ENCODE data around the gene TEX30. TPM values are rescaled to one million over a fixed set of nuclear protein-coding genes. Genes with fewer than 3 reads are reported as not detected.
"Not testable (repeated sequence)": the region's sequence is repeated elsewhere in the genome, so short reads cannot be mapped to it uniquely, and the experiment has no call there.

TEX30 gene
- total RNA-seq, 2 experiments from 2014 or later: 67.1 to 69.1 TPM

DNA sequence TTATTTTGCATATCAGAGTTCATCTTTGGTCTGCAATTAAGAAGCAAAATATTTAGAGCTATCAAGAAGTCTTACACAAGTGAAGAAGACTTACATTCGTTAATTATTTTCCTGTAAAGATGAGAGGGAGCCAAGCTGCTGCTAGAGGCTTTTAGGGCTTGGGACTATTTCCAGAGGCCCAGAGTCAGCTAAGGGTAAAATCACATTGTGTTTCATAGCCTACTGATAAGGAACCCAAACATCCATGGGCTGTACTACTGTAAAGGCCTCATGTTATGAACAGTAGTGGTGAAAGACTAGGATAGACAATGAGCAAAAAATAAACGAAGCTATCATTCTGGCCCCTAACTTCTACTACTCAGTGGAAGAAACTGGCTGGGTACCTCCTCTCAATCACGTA is 10.9 kb upstream of the TEX30 start:
- ChIA-PET POLR2A (interaction anchor here (0.8 kb wide), 1 partner anchor 11 kb away, joined by 4 read pairs; the partner anchor contains the start of gene TEX30), CTCF (interaction anchor here (2.0 to 2.4 kb wide), 2 partner anchors 11 to 16 kb away, joined by 5 to 10 read pairs; partner anchors contain the start of gene TEX30)

DNA sequence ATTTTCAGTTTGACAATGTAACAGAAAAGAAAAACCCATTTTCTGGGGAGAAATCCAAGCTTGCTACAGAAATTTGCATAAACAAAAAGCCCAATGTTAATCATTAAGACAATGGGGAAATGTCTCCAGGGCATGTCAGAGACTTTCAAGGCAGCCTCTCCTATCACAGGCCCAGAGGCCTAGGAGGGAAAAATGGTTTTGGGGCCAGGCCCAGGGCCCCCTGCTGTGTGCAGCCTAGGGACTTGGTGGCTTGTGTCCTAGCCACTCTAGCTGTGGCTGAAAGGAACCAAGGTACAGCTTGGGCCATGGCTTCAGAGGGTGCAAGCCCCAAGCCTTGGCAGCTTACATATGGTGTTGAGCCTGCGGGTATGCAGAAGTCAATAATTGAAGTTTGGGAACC is 8.0 kb upstream of the TEX30 start:
- ChIA-PET CTCF (no interaction called here), POLR2A (no interaction called here)

DNA sequence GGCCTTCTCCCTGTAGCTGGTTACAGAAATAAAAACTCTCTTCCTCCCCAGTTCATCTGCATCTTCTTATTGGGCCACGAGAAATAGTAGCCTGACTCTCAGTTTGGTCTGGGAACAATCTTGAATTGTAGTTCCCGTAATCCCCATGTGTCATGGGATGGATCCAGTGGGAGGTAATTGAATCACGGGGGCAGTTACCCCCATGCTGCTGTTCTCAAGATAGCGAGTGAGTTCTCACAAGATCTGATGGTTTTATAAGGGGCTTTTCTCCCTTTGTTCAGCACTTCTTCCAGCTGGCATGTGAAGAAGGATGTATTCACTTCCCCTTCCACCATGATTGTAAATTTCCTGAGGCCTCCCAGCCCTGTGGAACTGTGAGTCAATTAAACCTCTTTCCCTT is 7.1 kb upstream of the TEX30 start:
- POLR2A ChIA-PET, CTCF ChIA-PET: not testable (repeated sequence)

DNA sequence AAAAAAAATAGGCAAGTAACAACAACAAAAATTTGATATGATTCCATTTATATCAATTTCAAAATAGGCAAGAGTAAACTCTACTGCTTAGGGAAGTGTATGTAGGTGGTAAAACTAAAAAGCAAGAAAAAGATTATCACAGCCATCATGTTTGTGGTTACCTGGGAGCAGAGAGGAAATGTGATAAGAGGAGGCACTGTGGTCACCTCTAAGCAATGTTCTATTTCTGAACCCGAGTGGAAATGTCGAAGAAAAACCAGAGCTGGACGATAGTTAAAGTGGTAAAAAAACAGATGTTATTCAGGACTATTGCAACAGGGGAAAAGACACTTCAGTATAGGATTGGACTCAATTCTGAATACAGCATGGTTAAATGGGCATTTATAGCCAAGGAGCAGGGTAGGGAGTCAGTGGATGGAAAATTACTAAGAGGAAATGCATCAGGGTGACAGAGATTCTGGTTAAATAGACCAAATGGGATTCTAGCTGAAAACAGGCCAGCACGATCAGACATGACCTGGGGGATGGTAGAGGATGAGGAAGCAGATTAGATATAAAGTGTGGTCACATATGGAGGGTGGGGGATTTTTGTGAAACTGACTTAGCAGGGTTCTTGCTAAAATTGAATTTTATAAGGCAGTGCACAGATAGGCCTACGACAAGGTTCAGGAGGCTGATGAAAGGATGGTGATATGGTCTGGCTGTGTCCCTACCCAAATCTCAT is 6.0 kb upstream of the TEX30 start:
- CTCF ChIA-PET: no interaction called here
- POLR2A ChIA-PET: interaction anchor here (0.8 kb wide), 1 partner anchor 20 kb away, joined by 3 read pairs; no protein-coding TSS in a partner anchor

DNA sequence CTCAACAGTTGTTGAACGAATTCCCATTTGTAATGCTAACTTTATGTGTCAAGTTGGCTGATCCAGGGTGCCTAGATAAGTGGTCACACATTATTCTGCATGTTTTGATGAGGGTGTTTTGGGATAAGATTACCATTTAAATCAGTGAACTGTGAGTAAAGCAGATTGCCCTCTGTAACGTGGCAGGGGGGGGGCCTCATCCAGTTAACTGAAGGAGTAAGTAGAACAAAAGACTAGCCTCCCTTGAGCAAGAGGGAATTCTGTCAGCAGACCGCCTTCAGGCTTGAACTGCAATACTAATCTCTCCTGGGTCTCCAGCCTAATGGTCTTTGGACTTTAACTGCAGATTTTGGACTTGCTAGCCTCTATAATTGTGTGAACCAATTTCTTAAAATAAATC is 4.2 kb upstream of the TEX30 start:
- ChIA-PET POLR2A (no interaction called here), CTCF (no interaction called here)

DNA sequence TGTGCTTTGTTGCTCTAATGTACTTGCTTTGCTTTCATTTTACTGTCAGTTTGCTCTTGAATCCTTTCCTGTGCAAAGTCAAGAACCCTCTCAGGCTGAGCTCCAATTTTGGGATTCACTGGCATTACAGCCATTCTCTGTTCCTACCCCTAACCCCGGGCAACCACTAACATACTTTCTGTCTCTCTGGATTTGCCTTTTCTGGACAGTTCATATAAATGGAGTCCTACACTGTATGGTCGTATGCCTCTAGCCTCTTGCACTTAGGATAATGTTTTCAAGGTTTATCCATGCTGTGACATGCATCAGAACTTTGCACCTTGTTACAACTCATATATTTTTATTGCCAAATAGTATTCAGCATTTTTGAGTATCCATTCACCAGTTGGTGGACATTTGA is 2.7 kb upstream of the TEX30 start:
- POLR2A ChIA-PET: no interaction called here

DNA sequence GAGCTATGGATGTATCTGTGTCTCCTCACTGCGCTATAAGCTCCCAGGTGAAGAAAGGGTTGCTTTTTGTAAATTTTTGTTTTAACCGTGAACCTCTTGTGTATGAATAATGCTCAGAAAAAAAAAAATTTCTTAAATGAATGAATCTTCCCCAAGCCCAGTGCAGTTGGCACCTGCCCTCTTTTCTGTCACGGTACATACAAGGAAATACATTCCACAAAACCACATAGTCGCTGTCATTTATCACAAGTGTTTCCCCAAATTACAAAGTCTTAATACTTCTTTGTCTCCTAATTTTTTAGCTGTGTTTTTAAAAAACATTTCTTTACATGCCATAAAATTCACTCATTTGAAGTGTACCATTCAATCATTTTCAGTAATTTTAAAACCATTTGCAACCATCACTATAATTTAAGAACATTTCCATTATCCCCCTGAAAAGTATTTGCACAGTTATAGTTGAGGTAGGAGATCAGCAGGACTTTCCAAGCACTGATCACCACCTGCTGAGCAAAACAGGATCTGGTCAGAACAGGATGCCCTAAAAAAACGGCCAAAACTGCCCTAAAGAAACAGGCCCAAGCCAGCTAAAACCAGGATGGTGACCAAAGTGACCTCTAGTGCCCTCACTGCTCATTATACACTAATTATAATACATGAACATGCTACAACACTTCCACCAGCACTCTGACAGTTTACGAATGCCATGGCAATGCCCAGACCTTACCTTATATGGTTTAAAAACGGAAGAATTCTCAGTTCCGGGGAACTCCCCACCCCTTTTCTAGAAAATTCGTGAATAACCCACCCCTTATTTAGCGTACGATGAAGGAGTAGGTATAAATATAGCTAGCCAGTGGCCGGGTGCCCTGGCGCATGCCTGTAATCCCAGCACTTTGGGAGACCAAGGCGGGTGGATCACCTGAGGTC is 1.3 kb upstream of the TEX30 start:
- POLR2A ChIA-PET: interaction anchor here (2.0 kb wide), 1 partner anchor 25 kb away, joined by 22 read pairs; no protein-coding TSS in a partner anchor
- CTCF ChIA-PET: interaction anchor here (1.5 kb wide), 1 partner anchor 25 kb away, joined by 11 read pairs; no protein-coding TSS in a partner anchor

More for the DNA sequence above, 2.7 kb upstream of the TEX30 start:
- CTCF ChIA-PET: no interaction called here

DNA sequence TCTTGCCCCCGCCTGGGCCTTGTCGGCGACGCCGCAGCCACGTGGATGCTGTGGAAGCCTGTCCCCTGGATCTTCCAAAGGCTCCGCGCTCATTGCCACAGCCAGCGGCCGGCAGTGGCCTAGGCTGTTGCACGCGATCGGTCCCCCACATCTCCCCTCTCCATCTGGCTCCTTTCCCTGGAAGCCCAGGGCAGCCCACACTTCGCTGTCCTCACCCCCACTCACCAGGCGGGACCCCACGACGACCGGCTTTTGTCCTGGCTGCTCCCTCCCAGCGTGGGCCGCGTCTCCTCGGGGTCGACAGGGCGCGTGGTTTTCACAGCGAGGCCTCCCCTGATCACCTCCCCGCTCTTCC is 605 bp upstream of the TEX30 start:
- POLR2A ChIA-PET: interaction anchor here (1.3 to 2.0 kb wide), 3 partner anchors 26 to 178 kb away, joined by 13 to 22 read pairs (median 15); partner anchors contain the start of genes ERCC5 and TPP2

DNA sequence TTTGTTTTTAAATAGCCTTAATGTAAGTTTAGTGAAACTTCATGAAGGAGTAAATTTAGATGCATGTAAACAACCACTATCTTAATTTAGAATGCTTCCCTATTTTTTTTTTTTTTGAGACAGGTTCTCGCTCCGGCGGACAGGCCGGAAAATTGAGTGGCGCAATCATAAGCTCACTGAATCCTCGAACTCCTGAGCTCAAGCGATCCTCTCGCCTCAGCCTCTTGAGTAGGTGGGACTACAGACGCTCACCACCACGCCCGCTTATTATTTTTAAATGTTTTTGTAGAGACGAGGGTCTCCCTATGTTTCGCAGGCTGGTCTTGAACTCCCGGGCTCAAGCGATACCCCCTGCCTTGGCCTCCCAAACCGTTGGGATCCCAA is 1.6 kb downstream of the TEX30 start:
- POLR2A ChIA-PET: no interaction called here
- CTCF ChIA-PET: interaction anchor here (1.2 kb wide), 1 partner anchor 148 kb away, joined by 3 read pairs; no protein-coding TSS in a partner anchor

More for the DNA sequence above, 605 bp upstream of the TEX30 start:
- CTCF ChIA-PET: interaction anchor here (1.2 to 1.5 kb wide), 2 partner anchors 11 to 26 kb away, joined by 5 to 11 read pairs; no protein-coding TSS in a partner anchor

DNA sequence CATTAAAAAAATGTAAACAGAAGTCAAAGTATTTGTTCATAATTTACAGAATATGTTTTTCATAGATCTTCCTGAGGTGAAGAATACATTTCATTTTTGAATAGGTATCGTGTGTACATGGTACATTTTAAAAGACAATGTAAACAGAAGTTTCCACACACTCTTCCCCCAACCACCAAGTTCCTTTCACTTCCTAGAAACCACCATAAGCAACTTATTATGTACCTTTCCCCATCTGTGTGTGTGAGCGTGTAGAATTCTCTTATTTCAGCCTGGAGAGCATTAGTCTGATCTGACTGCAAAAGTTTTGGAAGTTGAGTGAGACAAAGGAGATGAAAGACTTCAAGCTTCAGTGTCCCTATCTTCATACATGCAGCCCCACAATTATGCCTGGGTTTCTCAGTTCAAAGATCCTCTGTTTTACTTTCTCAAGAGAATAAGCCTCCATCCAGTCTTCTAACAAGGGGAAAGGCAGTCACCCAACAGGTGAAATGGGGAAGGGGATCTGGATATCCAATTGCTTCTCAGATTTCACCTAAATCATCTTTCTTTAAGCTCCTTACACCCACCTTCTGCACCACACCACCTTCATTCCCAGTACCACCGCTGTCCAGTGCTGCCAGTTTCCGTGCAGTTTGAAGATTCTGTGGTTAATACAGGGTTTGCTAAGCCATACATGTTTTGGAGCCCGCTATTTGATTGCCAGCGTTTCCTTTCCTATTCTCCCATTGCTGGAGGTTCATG is 2.1 kb downstream of the TEX30 start:
- ChIA-PET POLR2A (interaction anchor here (1.1 kb wide), 1 partner anchor 175 kb away, joined by 3 read pairs; the partner anchor contains the start of gene TPP2), CTCF (interaction anchor here (1.2 kb wide), 1 partner anchor 148 kb away, joined by 3 read pairs; no protein-coding TSS in a partner anchor)

DNA sequence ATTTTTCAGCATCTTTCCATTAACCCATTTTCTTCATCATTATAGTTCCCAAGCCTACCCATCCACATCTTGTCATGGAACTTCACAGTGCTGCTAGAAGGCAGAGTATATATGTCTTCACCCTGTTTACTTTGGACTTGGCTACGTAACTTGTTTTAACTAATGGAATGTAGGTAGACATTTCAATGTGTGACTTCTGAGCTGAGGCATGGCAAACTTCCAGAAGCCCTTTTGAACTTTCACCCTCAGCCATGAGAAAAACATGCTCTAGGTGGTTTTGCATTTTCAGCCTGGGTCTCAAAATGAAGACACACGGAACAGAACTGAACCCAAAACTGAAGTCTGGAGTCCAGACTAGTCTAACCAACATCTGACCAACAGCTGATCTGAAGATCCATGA is 3.2 kb downstream of the TEX30 start:
- ChIA-PET CTCF (no interaction called here), POLR2A (no interaction called here)

DNA sequence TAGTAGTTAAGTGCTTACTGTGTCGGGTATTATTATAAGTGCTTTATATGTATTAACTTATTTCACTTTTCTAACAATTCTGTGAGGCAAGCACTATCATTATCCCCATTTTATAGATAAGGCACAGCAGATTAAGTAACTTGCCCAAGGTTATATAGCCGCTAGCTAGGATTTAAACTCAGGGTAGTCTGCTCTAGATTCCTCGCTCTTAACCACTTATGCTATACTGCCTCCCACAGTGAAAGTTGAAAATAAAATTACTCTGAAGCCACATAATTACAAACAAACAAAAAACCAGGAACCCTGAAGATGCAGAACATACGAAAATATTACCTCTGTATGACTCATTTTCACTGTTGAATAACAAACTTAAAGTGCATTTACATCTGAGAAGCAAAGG is 3.9 kb downstream of the TEX30 start:
- ChIA-PET CTCF (no interaction called here), POLR2A (no interaction called here)

DNA sequence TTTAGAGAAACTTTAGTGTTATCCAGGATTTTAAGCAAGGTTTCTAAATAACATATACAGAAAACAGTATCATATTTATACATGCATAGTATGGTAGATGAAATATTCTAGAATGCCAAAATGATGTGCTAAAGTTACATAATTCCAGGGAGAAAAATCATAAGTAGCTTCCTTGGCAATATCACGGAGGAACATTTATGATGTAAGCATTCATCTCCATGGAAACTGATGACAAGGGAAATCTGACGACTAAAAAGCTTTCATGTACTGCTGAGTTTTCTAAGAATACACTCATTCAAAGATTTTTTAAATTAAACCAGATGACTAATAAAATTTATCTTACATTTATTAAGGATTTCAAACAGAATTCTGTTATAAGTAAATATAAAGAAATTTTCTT is 4.7 kb downstream of the TEX30 start:
- POLR2A ChIA-PET: no interaction called here
- CTCF ChIA-PET: interaction anchor here (0.7 to 2.2 kb wide), 3 partner anchors 25 to 31 kb away, joined by 3 to 8 read pairs (median 3); no protein-coding TSS in a partner anchor

DNA sequence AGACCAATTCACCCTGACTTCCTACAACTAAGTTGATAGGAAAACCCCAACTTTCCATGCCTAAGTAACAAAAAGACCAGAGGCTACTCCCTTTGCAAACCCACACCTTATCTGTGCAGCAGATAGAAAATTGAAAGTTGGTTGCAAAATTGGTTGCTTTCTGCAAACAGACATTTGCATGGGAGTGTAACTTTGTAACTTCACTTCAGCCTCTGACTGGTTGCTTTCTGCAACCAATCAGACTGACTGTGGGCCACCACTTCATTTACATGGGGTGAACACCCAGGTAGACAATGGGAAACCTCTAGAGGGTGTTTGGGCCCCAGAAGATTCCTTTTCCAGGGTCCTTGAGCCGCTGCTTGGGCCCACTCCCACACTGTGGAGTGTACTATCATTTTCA is 9.8 kb downstream of the TEX30 start:
- ChIA-PET POLR2A (no interaction called here), CTCF (no interaction called here)

DNA sequence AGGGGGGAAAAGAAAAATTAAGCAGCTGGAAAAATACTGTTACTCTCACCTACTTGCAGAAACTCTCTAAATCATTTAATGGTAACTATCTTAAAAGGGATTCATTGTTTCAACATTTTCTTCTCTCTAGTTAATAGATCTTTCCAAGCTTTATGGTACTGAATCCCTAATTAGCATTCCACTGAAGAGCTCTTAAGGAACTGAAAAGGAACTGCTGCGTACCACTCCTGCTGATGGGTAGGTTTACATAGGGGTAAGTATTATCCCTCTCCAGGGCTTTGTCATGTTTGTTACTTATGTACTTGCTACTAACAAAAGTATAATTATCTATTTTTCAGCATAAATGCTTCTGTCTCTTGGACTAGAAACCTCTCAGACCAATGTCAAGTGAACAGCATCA is 12.5 kb downstream of the TEX30 start:
- POLR2A ChIA-PET: no interaction called here
- CTCF ChIA-PET: no interaction called here

DNA sequence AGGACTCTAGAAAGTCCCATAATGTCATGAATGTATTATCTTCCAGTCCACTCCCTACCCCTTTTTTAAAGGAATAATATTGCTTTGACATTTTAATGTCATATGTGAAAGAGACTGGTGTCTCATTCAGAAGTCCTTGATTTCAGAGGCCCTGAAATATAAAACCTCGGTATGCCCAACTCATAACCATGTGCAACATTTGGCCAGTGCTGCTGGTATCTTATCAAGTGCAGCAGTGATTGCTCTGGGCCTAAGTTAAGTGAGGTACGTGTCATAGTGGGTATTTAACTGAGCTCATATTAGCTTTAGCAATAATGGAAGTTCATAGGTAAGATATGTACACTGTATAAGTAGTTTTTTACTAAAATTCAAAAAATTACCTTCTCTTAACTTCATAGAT is 14.7 kb downstream of the TEX30 start:
- CTCF ChIA-PET: no interaction called here
- POLR2A ChIA-PET: no interaction called here

DNA sequence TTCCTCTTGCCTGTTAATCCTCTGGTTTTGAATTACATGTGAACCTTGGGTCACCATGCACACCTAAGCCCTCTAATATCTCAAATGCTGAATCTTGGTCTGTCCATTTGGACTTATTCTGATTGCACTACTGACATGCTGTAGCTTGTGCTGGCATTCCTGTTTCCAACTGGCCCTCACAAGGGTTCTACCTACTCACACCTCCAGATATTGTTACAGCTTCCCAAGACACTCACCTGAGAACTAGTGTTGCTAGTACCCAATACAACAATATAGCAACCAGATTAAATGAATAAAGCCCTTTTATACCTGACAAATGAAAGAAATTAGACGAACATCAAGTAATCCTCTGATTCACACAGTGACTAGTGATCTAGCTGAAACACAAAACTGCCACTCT is 16.6 kb downstream of the TEX30 start:
- POLR2A ChIA-PET: no interaction called here
- CTCF ChIA-PET: no interaction called here

DNA sequence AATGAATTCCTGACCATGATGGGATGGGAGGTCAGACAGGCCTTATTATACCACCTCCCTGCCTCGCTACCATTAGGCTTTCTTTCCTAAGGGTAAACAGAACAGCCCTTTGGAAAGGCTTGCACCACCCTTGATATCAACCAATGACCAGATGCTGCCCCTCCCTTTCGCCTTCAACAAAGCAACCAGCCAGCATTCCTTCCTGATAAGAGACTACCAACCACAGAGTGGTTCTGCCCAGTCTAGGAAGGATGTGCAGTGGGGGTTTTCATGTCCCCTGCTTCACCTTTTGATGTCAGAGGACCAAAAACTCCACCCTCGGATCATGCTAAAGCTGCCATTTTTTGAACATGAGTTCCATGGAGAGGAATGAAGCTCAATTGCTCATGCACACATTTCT is 21.7 kb downstream of the TEX30 start:
- CTCF ChIA-PET: no interaction called here
- POLR2A ChIA-PET: no interaction called here

DNA sequence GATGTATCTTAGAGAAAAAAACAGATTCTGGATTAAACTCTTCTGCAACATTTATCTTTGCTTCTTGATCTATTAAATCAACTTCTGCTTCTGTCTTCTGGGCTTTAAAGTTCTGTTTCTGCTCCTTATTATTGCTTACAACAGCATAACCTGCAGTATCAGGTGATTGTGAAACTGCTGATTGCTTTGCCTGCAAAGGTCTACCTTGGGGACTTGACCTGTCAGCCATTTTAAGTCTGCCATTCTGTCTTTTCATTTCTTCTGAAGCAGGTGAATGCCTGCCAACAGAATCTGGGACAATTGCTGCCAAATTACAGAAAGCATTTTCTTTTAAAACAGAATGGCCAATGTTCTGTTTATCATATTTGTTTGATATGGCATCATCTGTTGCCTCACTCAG is 31.1 kb downstream of the TEX30 start:
- POLR2A ChIA-PET: no interaction called here

DNA sequence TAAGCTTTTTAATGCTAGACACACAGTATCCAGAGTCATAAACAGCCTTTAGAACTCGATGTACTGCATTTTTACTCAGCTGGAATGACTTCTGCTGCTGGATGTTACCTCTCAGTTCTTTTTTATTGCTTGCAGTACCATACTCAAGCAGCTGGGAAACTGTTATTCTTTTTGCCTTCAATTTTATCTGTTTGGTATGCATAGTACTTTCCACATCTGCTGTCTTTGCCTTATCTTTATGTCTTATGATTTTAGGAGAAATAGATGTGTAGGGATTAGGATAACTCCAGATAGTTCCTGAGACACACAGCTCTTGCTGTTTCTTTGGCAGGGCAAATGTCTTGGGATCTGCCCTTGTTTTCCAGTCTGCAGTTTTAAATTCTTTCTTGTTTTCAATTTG is 31.5 kb downstream of the TEX30 start:
- ChIA-PET CTCF (no interaction called here), POLR2A (no interaction called here)

More for the DNA sequence above, 31.1 kb downstream of the TEX30 start:
- CTCF ChIA-PET: no interaction called here
